GM18520 (cell line): ENCODE results near the gene EPN3.

Experiments
- ATAC-seq: cut with Tn5 transposase; IDR thresholded peaks from one replicate; pipeline ENCODE4 v1.9.1; 2021; ENCODE audit not compliant: unreplicated experiment

The EPN3 gene

GRCh38 chr17:50586421-50587247 lies 54.1 kb downstream of the EPN3 start:
- no peak for ATAC-seq

- no peak for ATAC-seq
These were observed 55.0 kb downstream of the EPN3 start for GRCh38 chr17:50587571-50587970.

- ATAC-seq = no peak
These were observed 56.0 kb downstream of the EPN3 start for GRCh38 chr17:50588391-50589049.

- ATAC-seq = no peak
These were observed 56.7 kb downstream of the EPN3 start for GRCh38 chr17:50589095-50589705.

- no peak for ATAC-seq
These were observed 58.6 kb downstream of the EPN3 start for GRCh38 chr17:50590946-50591737.

GRCh38 chr17:50593321-50593720 lies 60.8 kb downstream of the EPN3 start:
- no peak for ATAC-seq
